HG02870 (cell line): Measurements from ENCODE around the gene FGF19.

ENCODE experiments used
- ATAC-seq: cut with Tn5 transposase; IDR thresholded peaks from one replicate; pipeline ENCODE4 v1.9.1; 2021; ENCODE audit warnings: mild to moderate bottlenecking, moderate library complexity; ENCODE audit not compliant: unreplicated experiment

FGF19 gene

GRCh38 chr11:69674267-69674885 lies 29.4 kb downstream of the FGF19 start:
- ATAC-seq = peak; percentile 7

- ATAC-seq = no peak
Measured at GRCh38 chr11:69671734-69672465, 31.9 kb downstream of the FGF19 start.

DNA sequence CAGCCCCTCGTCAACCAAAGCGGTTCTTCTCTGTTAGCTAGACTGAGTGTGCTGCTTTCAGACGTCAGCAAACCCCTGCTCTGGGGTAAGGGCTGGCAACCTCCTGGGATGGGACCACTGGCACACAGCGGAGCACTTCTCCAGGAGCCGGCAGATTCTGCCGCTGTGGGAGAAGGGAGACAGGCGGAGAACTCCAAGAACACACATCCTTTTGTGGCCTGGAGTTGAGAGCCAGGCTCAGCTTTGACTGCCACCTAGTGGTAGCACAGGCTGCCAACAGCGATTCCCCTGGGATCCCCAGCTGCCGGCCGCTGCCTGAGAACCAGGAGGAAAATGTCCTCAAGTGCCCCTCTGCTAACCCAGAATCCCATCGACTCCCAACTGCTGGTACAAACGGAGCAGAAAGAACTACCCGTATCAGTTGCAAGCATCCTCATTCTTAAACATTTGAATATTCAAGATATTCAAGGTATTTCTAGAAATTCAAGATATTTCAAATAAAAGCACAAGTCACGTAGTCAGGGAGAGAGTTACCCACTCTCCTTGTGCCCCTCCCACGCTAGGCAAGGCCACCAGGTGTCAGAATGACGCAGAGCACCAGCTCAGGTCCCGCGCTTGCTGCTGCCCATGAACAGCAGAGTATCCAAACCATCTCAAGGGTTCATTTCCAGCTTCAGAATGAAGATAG lies 33.5 kb downstream of the FGF19 start:
- ATAC-seq = no peak

- no peak for ATAC-seq
Measured at GRCh38 chr11:69669486-69669885, 34.3 kb downstream of the FGF19 start.

DNA sequence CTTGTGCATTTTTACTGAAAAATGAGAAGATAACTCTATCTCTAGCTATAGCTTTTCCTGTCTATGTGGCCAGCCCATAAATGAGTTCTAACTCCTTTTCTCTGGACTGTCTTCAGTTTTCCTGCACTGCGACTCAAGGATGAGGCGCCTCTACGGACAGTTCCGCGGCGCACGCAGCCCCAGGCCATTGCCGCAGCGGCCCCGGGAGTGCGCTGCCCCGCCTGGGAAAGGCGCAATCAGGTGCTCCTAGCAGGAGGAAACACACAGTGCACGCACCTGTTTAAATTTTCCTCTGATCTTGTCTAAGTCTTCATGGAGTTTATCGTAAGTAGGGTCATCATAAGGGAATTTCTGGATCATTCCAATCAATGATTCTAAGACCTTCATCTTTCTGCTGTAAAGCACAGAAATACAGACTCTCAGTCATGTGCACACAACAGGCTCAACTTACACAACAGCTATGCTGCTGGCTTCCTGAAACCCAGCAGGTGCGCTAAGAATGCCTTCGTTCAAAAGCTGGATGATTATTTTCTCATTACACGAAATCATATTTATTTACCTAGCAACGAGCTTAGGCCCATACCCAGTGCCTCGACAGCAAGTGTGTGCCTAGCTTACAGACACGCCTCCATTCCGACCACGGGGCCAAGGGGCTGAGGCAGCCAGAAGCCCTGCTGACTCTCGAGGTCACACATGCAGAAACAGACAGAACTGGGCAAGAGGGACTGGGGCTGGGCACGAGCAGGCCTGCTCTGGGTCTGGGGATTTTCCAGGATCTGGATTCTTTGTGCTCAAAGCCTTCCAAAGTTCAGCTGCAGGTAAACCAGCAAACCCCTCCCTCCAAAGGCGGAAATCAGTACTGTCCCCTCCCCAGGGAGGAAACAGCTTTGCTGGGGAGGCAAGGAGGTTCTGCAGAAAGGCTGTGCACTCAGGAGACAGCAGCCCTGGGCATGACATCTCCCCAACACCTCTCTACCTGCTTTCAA lies 35.9 kb downstream of the FGF19 start:
- no peak for ATAC-seq

DNA sequence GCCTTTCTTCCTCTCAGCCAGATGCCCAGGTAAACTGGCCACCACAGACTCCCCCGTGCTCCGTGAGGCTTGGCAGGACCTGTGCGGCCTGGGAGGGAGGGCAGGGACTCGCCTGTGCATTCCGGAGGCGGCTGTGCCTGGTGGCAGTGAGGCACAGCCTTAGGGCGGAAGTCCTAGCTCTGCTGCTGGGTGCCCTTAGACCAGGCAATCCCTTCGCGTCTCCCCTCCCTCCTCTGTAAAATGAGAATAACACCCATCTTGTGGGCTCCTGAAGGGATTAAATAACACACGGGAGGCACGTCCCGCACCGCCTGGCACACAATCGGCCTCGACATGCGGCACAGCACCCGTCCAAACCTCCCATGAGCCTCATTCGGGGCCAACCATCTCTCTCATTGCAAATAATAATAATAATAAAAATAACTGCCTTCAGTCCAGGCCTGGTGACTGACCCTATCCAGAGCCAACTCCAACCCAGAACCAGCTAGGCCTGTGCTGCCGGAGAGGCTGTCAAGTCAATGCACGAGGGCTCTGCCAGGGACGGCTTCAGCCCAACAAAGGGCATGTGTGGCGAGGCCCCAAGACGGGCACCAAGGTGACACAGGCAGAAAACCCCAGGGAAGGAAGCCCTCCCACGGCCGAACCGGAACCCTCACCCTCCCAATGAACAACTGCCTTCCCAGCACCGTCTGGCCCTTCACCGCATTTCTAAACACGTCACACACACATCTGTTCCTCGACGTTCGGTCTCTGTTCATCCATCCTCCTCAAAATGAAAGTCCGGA lies 36.9 kb downstream of the FGF19 start:
- no peak for ATAC-seq

DNA sequence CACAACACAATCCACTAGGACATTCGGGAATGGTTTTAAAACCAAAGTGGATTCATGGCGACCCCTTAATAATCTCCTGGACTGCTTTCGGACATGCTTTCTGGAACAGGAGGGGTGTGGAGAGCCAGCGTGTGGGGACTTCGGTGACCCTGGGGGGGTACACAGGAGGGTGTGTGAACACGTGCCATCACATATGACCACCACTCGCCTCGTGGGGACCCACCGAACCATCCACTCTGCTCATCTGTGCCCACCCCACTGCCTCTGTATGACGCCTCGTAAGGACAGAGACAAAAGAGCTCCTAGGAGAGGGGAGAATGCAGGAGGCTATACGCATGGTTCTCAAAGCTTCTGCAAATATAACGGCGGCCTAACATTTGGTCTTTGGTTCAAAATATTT lies 37.6 kb downstream of the FGF19 start:
- no peak for ATAC-seq

DNA sequence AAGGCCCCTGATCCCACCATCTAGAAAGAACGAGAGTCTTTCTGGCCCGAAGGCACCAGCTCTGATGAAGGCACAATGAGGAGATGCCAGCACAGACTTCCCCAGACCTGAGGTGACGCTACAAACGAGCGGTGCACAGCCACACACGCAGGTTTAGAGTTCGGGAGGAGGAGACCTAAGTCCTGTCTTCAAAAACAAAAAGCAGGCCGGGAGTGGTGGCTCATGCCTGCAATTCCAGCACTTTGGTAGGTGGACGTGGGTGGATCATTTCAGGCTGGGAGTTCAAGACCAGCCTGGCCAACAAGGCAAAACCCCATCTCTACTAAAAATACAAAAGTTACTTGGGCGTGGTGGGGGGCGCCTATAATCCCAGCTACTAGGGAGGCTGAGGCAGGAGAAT lies 38.2 kb downstream of the FGF19 start:
- no peak for ATAC-seq

DNA sequence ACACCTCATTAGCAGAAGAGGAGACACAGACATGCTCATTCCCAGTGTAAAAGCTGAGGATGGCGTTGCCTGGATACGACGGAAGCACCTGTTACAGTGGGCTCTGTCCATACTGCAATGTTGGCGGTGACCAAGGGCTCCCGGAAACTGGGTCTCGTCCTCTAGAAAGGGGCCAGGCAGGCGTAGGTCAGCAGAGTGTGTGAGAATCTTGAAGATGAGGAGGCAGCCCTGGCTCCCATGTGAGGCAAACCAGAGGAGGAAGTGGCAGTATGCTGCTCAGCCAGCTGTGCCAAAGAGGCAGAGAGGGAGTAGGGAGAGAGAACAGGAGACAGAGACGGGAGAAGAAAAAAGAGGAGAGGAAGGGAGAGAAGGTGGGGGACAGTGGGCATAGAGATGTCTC lies 38.9 kb downstream of the FGF19 start:
- no peak for ATAC-seq

DNA sequence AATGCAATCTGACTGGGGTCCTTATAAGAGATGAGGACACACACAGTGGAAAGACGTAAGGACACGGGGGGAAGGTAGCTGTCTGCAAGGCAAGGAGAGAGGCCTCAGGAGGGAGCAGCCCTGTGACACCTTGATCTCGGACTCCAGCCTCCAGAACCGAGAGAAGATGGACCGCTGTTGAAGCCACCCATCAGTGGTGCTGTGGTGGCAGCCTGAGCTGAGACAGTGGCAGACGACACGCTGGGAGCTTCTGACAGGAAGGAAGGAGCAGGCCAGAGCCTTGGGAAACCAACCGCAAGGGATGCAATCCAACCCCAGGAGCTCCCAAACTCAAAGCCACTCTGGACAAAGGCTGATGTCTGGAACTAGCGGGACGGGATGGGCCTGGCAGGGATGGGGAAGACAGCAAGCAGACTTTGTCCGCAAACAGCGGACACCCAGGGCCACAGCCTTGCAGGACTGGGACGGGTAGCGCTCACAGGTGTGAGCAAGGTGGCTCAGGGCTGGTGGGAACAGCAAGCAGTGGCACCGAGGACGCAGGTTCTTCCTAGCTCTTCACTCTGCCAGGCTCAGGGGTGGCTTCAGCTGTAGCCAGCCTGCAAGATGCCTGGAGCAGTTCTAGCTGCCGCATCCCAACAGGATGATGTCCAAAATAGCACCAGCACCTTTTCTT lies 39.6 kb downstream of the FGF19 start:
- no peak for ATAC-seq

- ATAC-seq = no peak
Measured at GRCh38 chr11:69663326-69663725, 40.5 kb downstream of the FGF19 start.

DNA sequence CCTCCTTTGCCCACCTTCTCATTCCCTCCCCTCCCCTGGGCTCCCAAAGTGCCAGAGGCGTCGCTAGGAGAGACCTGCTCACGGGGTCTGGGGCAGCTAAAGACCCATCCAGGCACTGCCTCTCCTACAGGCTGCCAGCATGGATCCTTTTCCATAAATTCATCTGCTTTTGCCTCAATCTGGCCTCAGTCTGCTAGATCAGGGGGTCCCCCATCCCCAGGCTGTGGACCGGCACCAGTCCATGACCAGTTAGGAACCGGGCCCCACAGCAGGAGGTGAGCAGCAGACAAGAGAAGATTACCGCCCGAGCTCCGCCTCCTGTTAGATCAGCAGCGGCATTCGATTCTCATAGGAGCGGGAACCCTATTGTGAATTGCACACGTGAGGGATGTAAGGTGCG lies 41.0 kb downstream of the FGF19 start:
- no peak for ATAC-seq

DNA sequence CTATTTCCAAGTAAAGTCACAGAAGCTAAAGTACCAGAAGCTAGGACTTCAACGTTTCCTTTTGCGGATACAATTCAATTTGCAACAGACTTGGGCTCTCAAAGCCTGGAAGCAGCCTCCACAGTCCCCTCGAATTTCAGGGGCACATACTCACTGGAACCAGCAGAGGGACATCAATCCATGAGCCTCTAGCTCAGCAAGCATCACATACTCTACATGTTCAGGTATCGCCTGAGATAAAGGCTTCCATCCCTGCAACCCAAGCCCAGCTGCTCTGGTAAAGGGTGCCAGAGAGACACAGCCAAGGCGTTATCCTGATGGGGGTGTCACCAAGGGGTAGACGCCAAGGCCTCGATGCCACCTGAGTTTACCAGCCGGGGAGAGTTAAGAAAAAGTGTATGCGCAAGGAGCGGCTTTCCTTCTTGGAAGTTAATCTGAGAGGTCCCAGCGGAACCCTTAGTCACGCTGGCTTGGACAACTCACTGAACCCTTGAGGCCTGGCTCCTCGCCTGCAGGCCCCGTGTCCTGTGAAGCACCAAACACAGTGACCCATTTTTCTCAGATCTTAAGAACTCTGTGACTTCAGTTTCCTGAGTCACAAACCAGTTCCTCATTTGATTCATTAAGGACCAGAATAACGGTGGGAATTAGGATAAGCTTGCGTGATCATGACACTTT lies 41.7 kb downstream of the FGF19 start:
- no peak for ATAC-seq

DNA sequence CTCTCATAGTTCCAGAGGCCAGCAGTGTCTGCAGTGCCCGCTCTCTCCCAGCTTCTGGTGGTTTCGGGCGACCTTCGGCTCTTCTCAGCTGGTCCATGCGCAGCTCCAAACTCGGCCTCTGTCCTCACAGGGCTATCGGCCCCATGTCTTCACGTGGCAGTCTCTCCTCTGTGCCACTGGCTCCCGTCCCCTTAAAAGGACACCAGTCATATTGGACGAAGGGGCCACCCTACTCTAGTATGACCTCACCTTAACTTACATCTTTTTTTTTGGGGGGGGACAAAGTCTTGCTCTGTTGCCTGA lies 42.5 kb downstream of the FGF19 start:
- ATAC-seq = no peak

GRCh38 chr11:69660001-69660500 lies 43.8 kb downstream of the FGF19 start:
- ATAC-seq = no peak

GRCh38 chr11:69659591-69659990 lies 44.2 kb downstream of the FGF19 start:
- no peak for ATAC-seq

GRCh38 chr11:69658626-69659450 lies 45.0 kb downstream of the FGF19 start:
- no peak for ATAC-seq

DNA sequence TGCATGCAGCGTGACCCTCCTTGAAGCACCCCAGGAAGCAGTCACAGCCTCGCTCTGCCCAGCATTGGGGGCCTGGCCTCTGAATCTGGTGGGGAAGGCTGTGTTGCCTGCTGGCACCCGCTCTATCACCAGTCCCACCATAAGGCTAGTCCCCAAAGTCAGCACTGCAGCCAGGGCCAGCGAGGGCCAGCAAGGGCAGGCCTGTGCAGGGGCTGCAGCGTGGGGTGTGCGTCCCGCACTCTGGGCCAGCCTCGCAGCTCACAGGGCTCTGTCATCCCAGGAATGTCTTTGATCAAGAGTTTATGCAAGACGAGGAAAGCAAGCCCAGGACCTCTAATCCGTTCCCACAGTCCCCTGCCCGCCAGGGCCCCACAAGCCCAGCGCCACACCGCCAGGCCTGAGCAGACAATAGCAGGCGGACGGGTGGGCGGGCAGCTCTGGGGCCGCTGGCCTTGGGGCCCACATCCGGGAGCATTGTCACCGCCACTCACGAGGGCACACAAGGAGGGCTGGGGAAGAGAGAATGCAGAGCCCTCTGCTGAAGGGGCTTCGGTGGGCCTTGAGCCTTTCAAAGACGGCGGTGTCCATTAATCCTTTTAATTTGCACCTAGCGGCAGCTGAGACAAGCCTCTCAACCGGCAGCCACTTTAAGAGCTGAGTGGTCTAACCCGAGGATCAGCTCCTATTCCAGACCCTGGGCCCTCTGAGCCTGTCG lies 45.8 kb downstream of the FGF19 start:
- ATAC-seq = no peak
